H1 (cell line): ENCODE data around the gene HK1.

Source experiments
- BACH1 ChIP-seq: IDR thresholded peaks from 2 replicates; pipeline ENCODE4 v1.6.1; 2012; ENCODE audit warnings: low read length, improper control_type of control experiment
- EP300 ChIP-seq, 2 experiments: IDR thresholded peaks; 1 replicate in 1 of 2; 2 replicates in 1 of 2; pipeline ENCODE4 v1.6.1; 2011 to 2012; ENCODE audit warnings: low read depth in 2 of 2, low read length in 2 of 2, mild to moderate bottlenecking in 2 of 2, borderline replicate concordance in 1 of 2, inconsistent platforms in 1 of 2, moderate library complexity in 1 of 2
- EZH2 ChIP-seq: fragments of 200-600 bp; sonication (generic); IDR thresholded peaks from 2 replicates; pipeline ENCODE4 v1.7.1; 2012; ENCODE audit warnings: low read depth, mild to moderate bottlenecking, moderate library complexity, low read length, inconsistent platforms; ENCODE audit not compliant: severe bottlenecking
- POLR2A ChIP-seq, 2 experiments: IDR thresholded peaks; 1 replicate in 1 of 2; 2 replicates in 1 of 2; pipeline ENCODE4 v1.6.1; 2011; ENCODE audit warnings: low read depth in 2 of 2, low read length in 2 of 2, mild to moderate bottlenecking in 2 of 2; ENCODE audit errors: control extremely low read depth in 1 of 2
- TF ChIP-seq, protein P1 (sequence below), 3 experiments: IDR thresholded peaks; 1 replicate in 2 of 3; 2 replicates in 1 of 3; pipeline versions ENCODE4 v1.5.1 to v1.6.1; 2011; ENCODE audit warnings: low read length in 3 of 3, mild to moderate bottlenecking in 3 of 3, inconsistent platforms in 2 of 3, low read depth in 1 of 3, moderate library complexity in 1 of 3; ENCODE audit not compliant: insufficient read depth in 1 of 3; ENCODE audit errors: control extremely low read depth in 1 of 3

DNA sequence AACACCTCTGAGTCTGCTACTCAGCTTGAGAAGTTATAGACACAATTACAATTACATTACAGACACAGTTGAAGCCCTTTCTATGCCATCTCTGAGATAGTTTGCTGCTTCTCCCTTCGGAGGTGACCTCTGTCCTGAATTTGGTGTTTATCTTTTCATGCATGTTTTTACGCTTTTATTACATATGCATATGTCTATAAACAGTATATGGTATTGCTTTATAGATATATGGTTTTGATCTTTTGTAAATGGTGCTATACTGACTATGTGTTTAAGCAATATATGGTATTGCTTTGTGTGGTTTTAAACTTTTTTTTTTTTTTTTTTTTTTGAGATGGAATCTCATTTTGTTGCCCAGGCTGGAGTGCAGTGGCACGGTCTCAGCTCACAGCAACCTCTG lies 48.4 kb downstream of the HK1 start:
- no peak for TF ChIP-seq POLR2A (IDR thresholded peaks at IDR 0.05; ENCODE audit: control extremely low read depth in 1 of 2, low read depth in 2 of 2, low read length in 2 of 2)
- TF ChIP-seq BACH1, result no peak
- no peak for TF ChIP-seq EZH2
- TF ChIP-seq, protein P1, sequence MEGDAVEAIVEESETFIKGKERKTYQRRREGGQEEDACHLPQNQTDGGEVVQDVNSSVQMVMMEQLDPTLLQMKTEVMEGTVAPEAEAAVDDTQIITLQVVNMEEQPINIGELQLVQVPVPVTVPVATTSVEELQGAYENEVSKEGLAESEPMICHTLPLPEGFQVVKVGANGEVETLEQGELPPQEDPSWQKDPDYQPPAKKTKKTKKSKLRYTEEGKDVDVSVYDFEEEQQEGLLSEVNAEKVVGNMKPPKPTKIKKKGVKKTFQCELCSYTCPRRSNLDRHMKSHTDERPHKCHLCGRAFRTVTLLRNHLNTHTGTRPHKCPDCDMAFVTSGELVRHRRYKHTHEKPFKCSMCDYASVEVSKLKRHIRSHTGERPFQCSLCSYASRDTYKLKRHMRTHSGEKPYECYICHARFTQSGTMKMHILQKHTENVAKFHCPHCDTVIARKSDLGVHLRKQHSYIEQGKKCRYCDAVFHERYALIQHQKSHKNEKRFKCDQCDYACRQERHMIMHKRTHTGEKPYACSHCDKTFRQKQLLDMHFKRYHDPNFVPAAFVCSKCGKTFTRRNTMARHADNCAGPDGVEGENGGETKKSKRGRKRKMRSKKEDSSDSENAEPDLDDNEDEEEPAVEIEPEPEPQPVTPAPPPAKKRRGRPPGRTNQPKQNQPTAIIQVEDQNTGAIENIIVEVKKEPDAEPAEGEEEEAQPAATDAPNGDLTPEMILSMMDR (IDR thresholded peaks at IDR 0.05; ENCODE audit: control extremely low read depth in 1 of 3, insufficient read depth in 1 of 3, low read depth in 1 of 3, low read length in 3 of 3), result no peak
- no peak for TF ChIP-seq EP300 (IDR thresholded peaks at IDR 0.05; ENCODE audit: borderline replicate concordance in 1 of 2, low read depth in 2 of 2, low read length in 2 of 2)
